GM18517 (cell line): ENCODE measurements around the gene CAMKK2.
"Not testable (repeated sequence)": the region's sequence is repeated elsewhere in the genome, so short reads cannot be mapped to it uniquely, and the experiment has no call there.

Source experiments
- ATAC-seq: cut with Tn5 transposase; IDR thresholded peaks from one replicate; pipeline ENCODE4 v1.9.1; 2021; ENCODE audit warnings: mild to moderate bottlenecking, moderate library complexity; ENCODE audit not compliant: unreplicated experiment

Gene CAMKK2

DNA sequence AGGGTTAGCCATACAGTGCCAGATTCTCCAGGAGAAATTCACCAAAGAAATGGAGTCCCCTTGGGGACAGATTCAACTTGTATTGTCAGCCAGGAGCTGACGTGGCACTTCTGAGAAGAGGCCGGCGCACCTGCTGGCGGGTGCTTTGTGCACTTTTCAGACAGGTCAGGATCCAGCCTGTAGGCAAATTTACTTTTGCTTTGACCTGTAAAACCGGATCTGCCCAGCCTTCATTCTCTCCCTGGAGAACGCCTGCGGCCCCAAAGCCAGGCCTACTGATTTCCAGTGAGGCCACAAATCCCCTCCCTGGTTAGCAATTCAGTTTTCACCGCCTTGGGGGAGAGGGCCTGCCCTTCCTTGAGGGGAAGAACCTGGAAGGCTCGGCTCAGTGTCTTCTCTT, 69.2 kb downstream of the CAMKK2 start:
- peak; percentile 71 for ATAC-seq

DNA sequence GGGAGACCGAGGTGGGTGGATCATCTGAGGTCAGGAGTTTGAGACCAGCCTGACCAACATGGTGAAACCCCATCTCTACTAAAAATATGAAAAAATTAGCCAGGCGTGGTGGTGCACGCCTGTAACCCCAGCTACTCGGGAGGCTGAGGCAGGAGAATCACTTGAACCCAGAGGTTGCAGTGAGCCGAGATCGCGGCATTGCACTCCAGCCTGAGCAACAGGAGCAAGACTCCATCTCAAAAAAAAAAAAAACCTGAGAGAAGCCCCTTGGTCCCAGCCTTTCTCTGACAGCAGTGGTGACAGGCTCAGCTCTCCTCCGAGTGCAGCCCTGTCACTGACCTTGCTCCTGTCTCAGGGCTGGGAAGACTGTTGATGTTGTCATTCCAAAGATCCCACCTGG, 69.6 kb downstream of the CAMKK2 start:
- not testable (repeated sequence) for ATAC-seq

DNA sequence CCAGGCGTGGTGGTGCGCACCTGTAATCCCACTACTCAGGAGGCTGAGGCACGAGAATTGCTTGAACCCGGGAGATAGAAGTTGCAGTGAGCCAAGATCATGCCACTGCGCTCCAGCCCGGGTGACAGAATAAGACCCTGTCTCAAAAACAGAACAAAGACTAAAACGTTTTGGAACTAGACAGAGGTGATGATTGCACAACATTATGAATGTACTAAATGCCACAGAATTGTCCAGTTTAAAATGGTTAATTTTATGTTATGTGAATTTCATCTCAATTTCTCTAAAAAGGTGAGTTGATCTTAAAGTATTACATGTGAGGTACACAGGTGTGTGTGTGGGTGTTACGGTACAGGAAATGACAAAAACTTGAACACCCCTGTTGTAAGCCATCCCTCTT, 70.1 kb downstream of the CAMKK2 start:
- no peak for ATAC-seq

DNA sequence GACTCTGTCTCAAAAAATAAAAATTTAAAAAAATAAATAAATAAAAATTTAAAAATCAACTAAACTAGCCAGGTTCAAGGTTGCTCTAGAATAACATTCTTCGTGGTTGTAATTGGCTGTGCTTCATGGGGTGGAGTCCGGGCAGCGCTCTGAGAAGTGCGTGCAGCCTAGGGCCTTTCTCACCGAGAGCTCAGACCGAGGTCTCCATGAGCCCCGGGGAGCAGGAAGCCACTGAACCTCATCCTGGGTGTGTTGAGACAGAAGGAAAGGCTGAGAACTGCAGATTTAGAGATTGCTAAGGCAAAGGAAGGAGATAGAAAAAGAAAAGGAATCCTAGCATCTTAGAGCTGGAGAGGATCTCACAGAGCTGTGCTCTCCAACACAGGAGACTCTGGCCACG, 71.9 kb downstream of the CAMKK2 start:
- ATAC-seq = no peak

DNA sequence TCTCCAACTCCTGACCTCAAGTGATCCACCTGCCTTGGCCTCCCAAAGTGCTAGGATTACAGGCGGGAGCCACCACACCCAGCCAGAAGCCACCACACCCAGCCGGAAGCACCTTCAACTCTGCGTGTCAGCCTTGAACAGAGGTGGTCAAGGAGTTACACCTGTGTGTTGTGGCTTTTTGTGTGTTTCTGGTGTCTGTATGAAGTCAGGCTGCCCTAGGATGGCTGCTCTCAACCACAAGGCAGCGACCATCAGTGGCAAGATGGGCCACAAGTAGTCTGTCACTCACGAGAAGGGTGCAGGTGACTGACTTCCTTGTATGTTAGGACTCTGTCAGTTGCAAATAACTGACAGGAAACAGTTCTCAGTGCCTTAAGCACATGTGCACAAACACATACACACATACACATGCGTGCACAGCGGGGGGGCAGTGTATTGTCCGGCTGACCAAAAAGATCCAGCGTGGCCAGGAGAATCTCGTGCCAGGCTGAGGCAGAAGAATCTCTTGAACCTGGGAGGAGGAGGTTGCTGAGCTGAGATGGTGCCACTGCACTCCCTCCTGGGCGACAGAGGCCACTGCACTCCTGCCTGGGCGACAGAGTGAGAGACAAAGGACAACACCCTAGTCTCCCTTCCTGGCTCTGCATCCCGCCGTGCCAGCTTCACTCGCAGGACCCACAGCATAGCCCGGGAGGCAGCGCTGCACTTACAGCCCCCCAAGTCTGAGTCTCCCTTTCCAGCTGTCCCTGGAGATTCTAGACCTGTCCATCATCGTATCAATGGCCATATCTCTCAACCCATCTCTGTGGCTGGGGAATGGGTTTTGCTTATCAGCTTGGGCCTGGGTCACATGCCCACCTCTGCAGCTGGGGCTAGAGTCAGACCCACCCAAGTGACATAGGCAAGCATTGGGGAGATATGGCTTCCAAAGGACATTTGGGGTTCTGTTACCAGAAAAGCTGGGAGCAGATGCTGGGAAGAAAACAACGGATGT, 72.9 kb downstream of the CAMKK2 start:
- no peak for ATAC-seq

DNA sequence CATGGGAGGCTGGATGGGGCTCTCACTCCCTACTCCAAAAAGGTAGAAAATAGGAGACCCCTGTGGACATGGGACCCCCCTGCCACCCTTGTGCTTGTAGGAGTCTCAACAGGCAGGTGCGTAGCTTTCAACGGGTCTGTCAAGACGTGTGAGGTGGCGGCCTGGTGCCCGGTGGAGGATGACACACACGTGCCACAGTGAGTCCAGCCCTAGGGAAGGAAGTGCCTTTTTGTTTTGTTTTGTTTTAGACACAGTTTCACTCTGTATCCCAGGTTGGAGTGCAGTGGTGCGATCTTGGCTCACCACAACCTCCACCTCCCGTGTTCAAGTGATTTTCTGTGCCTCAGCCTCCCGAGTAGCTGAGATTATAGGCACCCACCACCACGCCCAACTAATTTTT, 73.7 kb downstream of the CAMKK2 start:
- ATAC-seq = no peak

DNA sequence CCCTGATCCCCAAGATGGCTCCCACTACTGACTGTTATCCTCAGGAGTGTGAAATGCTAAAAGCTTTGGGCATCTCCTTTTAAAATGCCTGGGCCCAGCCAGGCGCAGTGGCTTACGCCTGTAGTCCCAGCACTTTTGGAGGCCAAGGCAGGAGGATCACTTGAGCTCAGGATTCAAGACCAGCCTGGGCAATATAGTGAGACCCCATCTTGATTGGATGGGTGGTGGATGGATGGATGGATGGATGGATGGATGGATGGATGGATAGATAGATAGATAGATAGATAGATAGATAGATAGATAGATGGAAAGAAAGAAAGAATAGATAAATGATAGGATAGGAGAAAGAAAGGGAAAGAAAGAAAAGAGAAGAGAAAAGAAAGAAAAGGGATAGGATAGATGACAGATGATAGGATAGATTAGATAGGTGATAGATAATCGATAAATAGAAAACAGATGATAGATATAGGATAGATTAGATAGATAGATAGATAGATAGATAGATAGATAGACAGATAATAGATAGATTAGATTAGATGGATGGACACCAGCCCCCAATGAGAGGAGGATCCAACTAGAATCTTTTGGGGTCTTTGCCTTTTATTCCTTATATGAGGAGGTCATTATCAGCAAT, 77.0 kb downstream of the CAMKK2 start:
- no peak for ATAC-seq

DNA sequence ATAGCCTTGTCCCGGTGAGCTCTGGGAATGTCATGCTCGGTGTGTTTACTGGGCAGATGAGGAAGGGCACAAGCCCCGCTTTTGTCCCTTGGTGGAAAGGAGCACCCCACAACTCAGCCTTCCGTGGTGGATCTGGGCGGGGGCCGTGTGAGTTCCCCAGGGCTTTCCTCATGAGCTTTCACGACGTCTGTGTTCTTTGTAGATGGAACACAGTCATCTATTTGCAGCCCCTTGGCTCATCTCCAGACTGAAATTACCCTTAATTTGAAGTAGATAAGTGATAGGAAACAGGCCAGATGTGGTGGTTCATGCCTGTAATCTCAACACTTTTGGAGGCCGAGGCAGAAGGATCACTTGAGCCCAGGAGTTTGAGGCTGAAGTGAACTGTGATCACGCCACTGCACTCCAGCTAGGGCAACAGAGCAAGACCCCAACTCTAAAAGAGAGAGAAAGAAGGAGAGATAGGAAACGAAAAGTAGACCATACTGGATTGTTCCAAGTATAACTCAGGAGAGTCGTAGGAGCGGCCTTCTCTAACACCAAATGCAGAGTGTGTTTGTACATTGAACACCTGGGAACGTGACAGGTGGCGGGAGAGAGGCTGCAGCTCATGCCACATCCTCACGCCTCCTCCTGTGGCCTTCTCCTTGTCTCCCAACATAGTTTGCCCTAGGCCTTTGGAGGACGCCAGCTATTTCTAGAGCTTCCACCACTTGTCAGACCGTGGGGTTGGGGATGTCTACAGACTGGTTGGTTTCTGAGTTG, 77.7 kb downstream of the CAMKK2 start:
- no peak for ATAC-seq

DNA sequence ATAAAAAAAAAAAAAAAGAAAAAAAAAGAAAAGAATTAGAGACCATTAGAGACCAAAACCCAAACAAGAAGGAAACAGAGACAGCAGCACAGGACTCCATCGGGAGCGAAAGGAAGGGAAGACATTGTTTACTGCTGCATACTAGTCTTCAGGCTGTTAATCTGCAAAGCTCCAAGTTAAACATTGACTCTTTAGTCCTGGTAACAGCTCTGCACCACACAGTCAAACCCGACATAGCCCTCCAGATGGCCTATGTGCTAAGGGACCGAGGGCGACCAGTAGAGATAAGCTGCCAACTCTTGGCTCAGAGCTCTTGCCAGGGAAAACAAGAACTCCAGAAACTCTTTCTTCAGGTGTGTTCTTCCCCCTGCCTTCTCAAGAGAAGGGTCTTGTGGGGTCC, 78.7 kb downstream of the CAMKK2 start:
- no peak for ATAC-seq

DNA sequence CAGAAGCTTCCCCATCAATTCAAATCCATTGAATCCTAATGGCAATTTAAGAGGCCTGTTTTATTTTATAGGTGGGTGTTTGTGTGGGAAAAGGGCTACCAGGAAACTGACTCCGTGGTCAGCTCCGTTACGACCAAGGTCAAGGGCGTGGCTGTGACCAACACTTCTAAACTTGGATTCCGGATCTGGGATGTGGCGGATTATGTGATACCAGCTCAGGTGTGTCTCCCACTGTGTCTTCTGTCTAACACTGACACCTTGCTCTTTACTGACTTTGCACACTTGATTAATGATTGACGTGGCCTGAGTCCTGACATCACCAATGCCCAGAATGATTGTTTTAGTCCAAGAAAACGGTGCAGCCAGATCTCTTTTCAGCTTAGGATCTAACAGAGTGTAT, 79.4 kb downstream of the CAMKK2 start:
- no peak for ATAC-seq

DNA sequence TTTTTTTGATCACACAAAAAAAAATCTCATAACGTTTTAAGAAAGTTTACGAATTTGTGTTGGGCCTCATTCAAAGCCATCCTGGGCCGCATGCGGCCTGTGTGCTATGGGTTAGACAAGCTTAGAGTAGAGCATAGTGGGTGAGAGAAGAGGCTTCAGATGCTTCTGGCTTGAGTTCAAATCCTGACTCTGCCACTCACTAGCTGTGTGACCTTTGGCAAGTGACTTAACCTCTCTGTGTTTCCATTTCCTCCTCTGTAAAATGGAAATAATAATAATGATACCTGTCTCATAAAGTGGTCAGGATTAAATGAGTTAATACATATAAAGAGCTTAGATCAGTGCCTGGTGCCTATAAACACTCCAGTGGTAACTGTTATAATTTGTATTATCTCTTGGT, 80.4 kb downstream of the CAMKK2 start:
- ATAC-seq = no peak

DNA sequence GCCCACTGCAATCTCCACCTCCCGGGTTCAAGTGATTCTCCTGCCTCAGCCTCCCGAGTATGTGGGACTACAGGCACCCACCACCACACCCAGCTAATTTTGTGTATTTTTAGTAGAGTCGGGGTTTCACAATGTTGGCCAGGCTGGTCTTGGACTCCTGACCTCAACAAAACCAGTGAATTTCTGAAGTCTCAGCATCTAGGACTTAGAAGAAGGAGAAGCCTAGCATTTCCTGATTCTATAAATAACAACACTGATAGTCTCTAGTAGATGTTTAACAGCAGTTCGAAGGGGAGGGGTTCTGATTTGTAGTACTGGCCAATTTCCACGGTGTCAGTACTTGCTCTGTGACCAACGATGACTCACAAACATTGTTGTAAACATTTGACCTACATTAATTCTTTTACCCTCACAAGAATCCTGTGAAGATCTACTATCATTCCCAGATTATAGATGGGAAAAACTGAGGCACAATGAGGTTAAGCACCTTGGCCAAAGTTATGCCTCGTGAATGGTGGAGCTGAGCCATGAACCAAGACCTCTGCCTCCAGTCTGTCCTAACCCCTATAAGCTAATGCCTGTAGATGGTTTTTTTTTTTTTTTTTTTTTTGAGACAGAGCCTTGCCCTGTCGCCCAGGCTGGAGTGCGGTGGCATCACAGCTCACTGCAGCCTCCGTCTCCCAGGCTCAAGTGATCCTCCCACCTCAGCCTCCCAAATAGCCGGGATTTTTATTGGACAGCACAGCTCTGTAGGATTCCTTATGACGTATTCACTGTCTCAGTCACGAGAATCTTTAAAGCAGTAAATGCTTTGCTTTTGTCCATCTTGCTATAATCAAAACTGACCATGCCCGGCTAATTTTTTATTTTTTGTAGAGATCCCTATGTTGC, 81.4 kb downstream of the CAMKK2 start:
- no peak for ATAC-seq

DNA sequence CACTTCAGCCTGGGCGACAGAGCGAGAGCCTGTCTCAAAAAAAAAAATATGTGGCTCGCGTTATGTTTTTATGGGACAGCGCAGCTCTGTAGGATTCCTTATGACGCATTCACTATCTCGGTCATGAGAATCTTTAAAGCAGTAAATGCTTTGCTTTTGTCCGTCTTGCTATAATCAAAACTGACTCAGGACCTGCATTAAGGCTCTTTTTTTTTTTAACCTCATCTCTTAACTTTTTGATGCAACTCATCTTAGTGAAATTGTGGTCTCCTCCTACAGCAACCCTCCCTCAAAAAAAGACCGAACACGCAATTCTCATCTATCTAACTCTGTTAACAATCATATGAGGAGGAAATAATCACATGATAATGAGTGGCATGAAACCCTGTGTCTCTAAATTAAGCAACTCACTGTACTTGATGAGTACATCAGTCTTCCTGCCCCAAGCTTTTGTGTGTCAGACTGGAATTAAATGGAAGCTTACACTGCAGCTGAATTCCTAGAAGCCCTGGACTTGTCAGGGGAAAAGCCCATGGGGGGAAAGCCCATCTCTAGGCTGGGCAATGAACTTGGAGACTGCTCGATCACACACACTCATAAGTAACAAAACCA, 82.2 kb downstream of the CAMKK2 start:
- ATAC-seq = no peak

DNA sequence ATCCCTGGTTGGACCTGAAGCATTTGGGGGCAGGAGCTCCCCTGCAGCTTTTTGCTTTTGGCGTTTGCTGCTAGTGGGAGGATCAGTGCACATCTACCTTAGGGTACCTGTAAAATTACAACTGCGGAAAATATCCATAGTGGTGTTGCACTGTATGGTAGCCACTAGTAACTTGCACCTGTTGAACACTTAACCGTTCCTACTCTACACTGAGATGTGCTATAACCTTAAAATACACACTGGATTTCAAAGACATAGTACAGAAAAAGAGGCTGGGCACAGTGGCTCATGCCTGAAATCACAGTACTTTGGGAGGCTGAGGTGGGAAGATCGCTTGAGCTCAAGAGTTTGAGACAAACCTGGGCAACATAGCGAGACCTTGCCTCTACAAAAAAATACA, 83.6 kb downstream of the CAMKK2 start:
- ATAC-seq = no peak

DNA sequence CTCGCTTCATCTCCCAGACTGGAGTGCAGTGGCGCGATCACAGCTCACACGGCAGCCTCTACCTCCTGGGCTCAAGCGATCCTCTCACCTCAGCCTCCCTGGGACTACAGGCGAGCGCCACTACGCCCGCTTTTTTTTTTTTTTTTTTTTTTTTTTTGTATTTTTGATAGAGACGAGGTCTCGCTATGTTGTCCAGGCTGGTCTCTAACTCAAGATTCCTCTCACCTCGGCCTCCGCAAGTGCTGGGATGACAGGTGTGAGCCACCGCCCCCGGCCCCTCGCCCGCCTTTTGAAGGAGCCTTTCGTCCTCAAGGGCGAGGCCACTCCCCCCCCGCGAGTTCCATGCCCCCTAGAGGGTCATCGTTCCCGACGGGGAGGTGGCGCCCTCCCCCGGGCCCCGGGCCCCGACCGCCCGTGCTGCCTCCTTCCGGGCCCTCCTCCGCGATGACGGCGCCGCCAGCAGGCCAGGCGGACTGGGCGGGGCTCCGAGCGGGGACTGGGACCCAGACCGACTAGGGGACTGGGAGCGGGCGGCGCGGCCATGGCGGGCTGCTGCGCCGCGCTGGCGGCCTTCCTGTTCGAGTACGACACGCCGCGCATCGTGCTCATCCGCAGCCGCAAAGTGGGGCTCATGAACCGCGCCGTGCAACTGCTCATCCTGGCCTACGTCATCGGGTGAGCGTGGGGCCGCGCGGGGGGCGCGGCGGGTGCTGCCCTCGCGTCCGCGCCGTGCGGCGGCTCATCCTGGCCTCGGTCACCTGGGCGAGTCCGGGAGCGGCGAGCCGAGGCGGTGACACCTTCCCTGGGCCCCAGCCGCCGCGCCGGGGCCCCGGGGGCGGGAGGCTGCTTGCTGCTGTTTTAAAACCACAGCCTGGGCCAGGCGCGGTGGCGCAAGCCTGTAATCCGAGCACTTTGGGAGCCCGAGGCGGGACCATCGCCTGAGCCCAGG, 86.6 kb downstream of the CAMKK2 start, which contains the start of gene P2RX4:
P2RX4 (plus strand) TSS at position 506 of the 949 bp plus-strand sequence; CDS start at position 542, 36 bp downstream.
- peak; percentile 74 for ATAC-seq

DNA sequence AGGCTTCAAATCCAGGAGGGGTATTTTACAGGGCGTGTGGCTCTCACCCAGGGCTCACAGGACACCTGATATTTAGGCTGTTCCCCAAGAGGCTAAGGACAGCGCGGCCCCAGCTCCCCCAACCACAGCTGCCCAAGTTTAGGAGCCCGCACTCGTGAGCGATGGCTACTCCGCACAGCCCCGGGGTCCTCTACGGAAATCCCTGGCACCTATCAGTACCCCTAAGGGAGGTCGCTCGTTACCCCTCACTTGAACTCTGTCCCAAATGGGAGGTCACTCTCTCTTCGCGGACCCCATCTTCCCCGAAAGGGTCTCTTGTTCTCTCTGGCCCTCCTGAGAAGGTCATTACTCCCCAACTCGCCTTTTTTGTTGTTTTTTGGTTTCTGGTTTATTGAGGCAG, 87.3 kb downstream of the CAMKK2 start:
- ATAC-seq = no peak

DNA sequence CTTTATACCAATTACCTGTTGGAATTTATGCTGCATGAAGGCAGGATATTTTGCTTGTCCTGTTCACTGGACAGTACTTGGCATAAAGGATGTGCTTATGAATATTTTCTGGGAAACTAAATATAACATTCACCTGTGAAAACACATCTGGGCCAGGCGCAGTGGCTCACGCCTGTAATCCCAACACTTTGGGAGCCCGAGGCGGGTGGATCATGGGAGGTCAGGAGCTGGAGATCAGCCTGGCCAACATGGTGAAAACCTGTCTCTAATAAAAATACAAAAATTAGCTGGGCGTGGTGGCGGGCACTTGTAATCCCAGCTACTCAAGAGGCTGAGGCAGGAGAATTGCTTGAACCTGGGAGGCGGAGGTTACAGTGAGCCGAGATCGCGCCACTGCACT, 87.9 kb downstream of the CAMKK2 start:
- not testable (repeated sequence) for ATAC-seq

DNA sequence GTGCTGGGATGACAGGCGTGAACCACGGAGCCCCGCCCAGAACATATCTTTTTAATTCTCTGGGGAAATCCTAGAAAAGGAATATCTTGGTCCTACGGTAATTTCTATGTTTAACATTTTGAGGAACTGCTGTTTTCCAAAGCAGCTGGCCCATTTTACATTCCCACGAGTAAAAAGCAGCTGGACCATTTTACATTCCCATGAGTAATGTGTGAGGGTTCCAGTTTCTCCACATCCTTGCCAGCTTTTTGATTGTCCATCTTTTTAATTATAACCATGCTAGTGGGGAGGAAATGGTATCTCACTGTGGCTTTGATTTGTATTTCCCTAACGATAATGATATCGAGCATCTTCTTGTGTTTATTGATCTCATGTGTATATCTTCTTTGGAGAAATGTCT, 91.0 kb downstream of the CAMKK2 start:
- no peak for ATAC-seq

DNA sequence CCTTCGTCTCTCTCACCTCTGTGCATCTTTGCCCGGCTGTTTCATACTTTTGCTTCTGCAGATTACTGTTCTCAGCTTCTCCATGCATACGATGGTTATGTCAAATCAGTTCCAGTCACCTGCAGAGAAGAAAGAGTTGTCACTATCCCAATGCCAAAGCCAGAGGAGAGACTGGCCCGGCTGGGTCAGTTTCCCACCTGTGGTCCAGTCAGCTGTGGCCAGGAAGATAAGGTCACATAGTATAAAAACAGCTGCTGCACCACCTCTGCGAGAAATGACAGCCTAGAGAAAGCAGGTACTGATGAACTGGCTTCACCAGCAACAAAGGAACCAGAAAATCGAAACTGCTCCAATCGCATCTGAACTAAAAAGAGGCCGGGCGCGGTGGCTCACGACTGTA, 93.0 kb downstream of the CAMKK2 start:
- no peak for ATAC-seq
